Endothelial cell of umbilical vein (primary cell): ENCODE measurements around the gene RORC. TPM values are rescaled to one million over a fixed set of nuclear protein-coding genes. Genes with fewer than 3 reads are reported as not detected.

Source experiments
- BruUV-seq: library from RNA; stranded (reverse); fragments of 400-500 nt; replicated peaks from 2 replicates; lab custom pipeline; 2021; lab: Mats Ljungman, UMichigan
- CTCF ChIA-PET: fragments of 300-600, 350-600 bp; sonication (Branson Sonifier 250); formaldehyde crosslinking; loops from one replicate; lab custom pipeline; 2021; ENCODE audit warnings: antibody characterized with exemption, inconsistent platforms; lab: Charles Lee
- POLR2A ChIA-PET: fragments of 300-600, 350-600 bp; sonication (Branson Sonifier 250); formaldehyde crosslinking; loops from one replicate; lab custom pipeline; 2021; ENCODE audit warnings: antibody characterized with exemption, inconsistent platforms; lab: Charles Lee
- DNase-seq: peaks from one replicate; pipeline ENCODE4 v3.0.0-alpha.2; 2011; ENCODE audit warnings: low read depth, low spot score
- FAIRE-seq: peaks from 2 replicates; lab custom pipeline; 2011; peaks lifted over from hg19 to GRCh38; lab: Jason Lieb, UNC
- H2AFZ ChIP-seq: 2 replicates; pipeline ENCODE4 v1.6.0; 2012; ENCODE audit warnings: low read depth, low read length, control low read depth, inconsistent platforms
- H3K27ac ChIP-seq: 2 replicates; pipeline ENCODE4 v1.5.1; 2011; ENCODE audit warnings: low read depth, mild to moderate bottlenecking, control low read depth, low read length, moderate library complexity; ENCODE audit not compliant: insufficient read depth
- H3K27me3 ChIP-seq, 2 experiments: 2 replicates each; pipeline versions ENCODE4 v1.6.0 to v1.6.1; 2011; ENCODE audit warnings: low read length in 2 of 2, mixed read lengths in 1 of 2; ENCODE audit not compliant: control insufficient read depth in 2 of 2, insufficient read depth in 2 of 2
- H3K36me3 ChIP-seq, 2 experiments: 2 replicates in 1 of 2; 3 replicates in 1 of 2; pipeline ENCODE4 v1.5.1; 2011; ENCODE audit warnings: low read length in 2 of 2, mild to moderate bottlenecking in 1 of 2, moderate library complexity in 1 of 2; ENCODE audit not compliant: control insufficient read depth in 2 of 2, insufficient read depth in 2 of 2; ENCODE audit errors: extremely low read depth in 1 of 2
- H3K4me1 ChIP-seq: 3 replicates; pipeline ENCODE4 v1.5.1; 2011; ENCODE audit warnings: mild to moderate bottlenecking, low read length; ENCODE audit not compliant: control insufficient read depth, insufficient read depth; ENCODE audit errors: extremely low read depth
- H3K4me2 ChIP-seq: 2 replicates; pipeline ENCODE4 v1.6.1; 2011; ENCODE audit warnings: low read length, control low read depth, mixed read lengths; ENCODE audit not compliant: insufficient read depth
- H3K4me3 ChIP-seq, 3 experiments: fragments of 200-600 bp in 1 of 3; sonication (generic), shearing (Covaris generic) in 1 of 3; replicated peaks in 1 of 3; 2 replicates each; pipeline ENCODE4 v1.5.1; 2011 to 2016; ENCODE audit warnings: control low read depth in 3 of 3, low read length in 3 of 3, mild to moderate bottlenecking in 2 of 3, inconsistent platforms in 1 of 3, low read depth in 1 of 3, moderate library complexity in 1 of 3; ENCODE audit not compliant: insufficient read depth in 1 of 3
- H3K79me2 ChIP-seq: 2 replicates; pipeline ENCODE4 v1.6.0; 2012; ENCODE audit warnings: low read length, inconsistent platforms; ENCODE audit not compliant: control insufficient read depth, insufficient read depth
- H3K9ac ChIP-seq: replicated peaks from 2 replicates; pipeline ENCODE3; 2011; ENCODE audit warnings: low read length, control low read depth; ENCODE audit not compliant: insufficient read depth; ENCODE audit errors: extremely low read depth
- H3K9me1 ChIP-seq: replicated peaks from 3 replicates; pipeline ENCODE4 v1.6.0; 2011; ENCODE audit warnings: mild to moderate bottlenecking, low read length; ENCODE audit not compliant: control insufficient read depth, insufficient read depth; ENCODE audit errors: extremely low read depth
- H3K9me3 ChIP-seq: replicated peaks from 2 replicates; pipeline ENCODE4 v1.5.1; 2012; ENCODE audit warnings: low read length, inconsistent platforms; ENCODE audit not compliant: control insufficient read depth, insufficient read depth
- H4K20me1 ChIP-seq: replicated peaks from 2 replicates; pipeline ENCODE3; 2011; ENCODE audit warnings: mild to moderate bottlenecking, low read length; ENCODE audit not compliant: control insufficient read depth, insufficient read depth; ENCODE audit errors: extremely low read depth
- GATA2 ChIP-seq: IDR thresholded peaks from 2 replicates; pipeline ENCODE4 v1.7.0; 2011; ENCODE audit warnings: low read depth, mild to moderate bottlenecking, moderate library complexity, mixed read lengths, low read length; ENCODE audit not compliant: insufficient read length, insufficient read depth
- MAX ChIP-seq: IDR thresholded peaks from 2 replicates; pipeline ENCODE4 v1.6.1; 2011; ENCODE audit not compliant: insufficient read depth, insufficient read length
- MYC ChIP-seq: IDR thresholded peaks from one replicate; pipeline ENCODE4 v1.6.1; 2011; ENCODE audit warnings: mild to moderate bottlenecking, low read depth, low read length
- POLR2A ChIP-seq: IDR thresholded peaks from 2 replicates; pipeline ENCODE4 v1.6.1; 2012; ENCODE audit warnings: low read depth, mild to moderate bottlenecking, control low read depth, low read length
- POLR2AphosphoS5 ChIP-seq: IDR thresholded peaks from 2 replicates; pipeline ENCODE4 v1.6.1; 2012; ENCODE audit warnings: low read depth, mild to moderate bottlenecking, control low read depth, low read length, moderate library complexity; ENCODE audit not compliant: insufficient read depth
- dilution Hi-C: fragments of 300-500 bp; cut with MboI; formaldehyde crosslinking; loops from one replicate; pipeline ENCODE4 v1.15.0; 2019; ENCODE audit warnings: low sequenced_read_pairs; ENCODE audit not compliant: extremely low pct_ligation_motif_present
- intact Hi-C: fragments of 100-400 bp; cut with micrococcal nuclease; formaldehyde crosslinking; loops from one replicate; pipeline ENCODE4 v1.10.0; 2022
- polyA plus RNA-seq, 4 experiments: library from polyadenylated mRNA; depleted of rRNA in 3 of 4; stranded (reverse) in 3 of 4; unstranded in 1 of 4; fragments of >200 nt; gene quantifications; 2 replicates each; pipeline versions ENCODE4 v1.2.1 to v1.2.3, GENCODE V29; 2011 to 2012; ENCODE audit warnings: missing spikeins in 1 of 4
- total RNA-seq: library from RNA; stranded (reverse); gene quantifications from 2 replicates; pipeline ENCODE4 v1.2.3, GENCODE V29; 2021

RORC gene
- total and polyA plus RNA-seq, 2 donors (not counting 3 experiments of a cell fraction or from before 2014, with no cell fraction given), result not detected

GRCh38 chr1:151762941-151763921 is 68.4 kb downstream of the RORC start, which contains the start of gene MRPL9:
MRPL9 (minus strand) TSS chr1:151763496; CDS start chr1:151763479, 17 bp downstream.
- H3K4me1 ChIP-seq, result peaks cover 16% of the 10 kb centered on the region
- intact Hi-C loops (loop anchor here (1.0 kb wide), 1 partner anchor 27 kb away; the partner anchor contains the start of gene TDRKH), dilution Hi-C loops (no loop called here)
- H3K27ac ChIP-seq, result peak within 1 kb of the TSS; percentile 91
- TF ChIP-seq MAX (peak; percentile 58), MYC (peak; percentile 81), POLR2AphosphoS5 (peak; percentile 93), GATA2 (no peak), POLR2A (peak; percentile 56)
- H2AFZ ChIP-seq, result peak within 1 kb of the TSS; percentile 99
- H3K9me1 ChIP-seq, result no peaks in the 10 kb centered on the region
- FAIRE-seq (peak; percentile 80), DNase-seq (peak; percentile 81)
- POLR2A ChIA-PET, result interaction anchor here (0.6 to 1.3 kb wide), 3 partner anchors 27 to 439 kb away, joined by 3 to 4 read pairs (median 4); partner anchors contain the start of gene TDRKH
- peak within 1 kb of the TSS; percentile 86 to 97 (median 88) for H3K4me3 ChIP-seq
- no peaks in the 10 kb centered on the region for H3K27me3 ChIP-seq
- TSS peak; percentile 93 for BruUV-seq
- CTCF ChIA-PET, result interaction anchor here (0.8 to 1.8 kb wide), 8 partner anchors 9 to 462 kb away, joined by 3 to 7 read pairs (median 3); no protein-coding TSS in a partner anchor
- H3K9ac ChIP-seq, result peak within 1 kb of the TSS; percentile 96
- H3K4me2 ChIP-seq, result peak within 1 kb of the TSS; percentile 99
- no peaks in the 10 kb centered on the region for H3K9me3 ChIP-seq
- H3K79me2 ChIP-seq, result peaks cover 7% of the 10 kb centered on the region
- no peaks in the 10 kb centered on the region for H4K20me1 ChIP-seq
- peaks cover 4 to 17% of the 10 kb centered on the region in 2 experiments for H3K36me3 ChIP-seq
